GM12892 (cell line): ENCODE results near the gene ANKS1B.

Source experiments
- POLR2A ChIP-seq: IDR thresholded peaks from 2 replicates; pipeline ENCODE4 v1.6.1; 2011; ENCODE audit warnings: low read depth, low read length, control low read depth
- TAF1 ChIP-seq: IDR thresholded peaks from 2 replicates; pipeline ENCODE4 v1.6.1; 2011; ENCODE audit warnings: low read depth, mild to moderate bottlenecking, control low read depth, low read length, borderline replicate concordance

DNA sequence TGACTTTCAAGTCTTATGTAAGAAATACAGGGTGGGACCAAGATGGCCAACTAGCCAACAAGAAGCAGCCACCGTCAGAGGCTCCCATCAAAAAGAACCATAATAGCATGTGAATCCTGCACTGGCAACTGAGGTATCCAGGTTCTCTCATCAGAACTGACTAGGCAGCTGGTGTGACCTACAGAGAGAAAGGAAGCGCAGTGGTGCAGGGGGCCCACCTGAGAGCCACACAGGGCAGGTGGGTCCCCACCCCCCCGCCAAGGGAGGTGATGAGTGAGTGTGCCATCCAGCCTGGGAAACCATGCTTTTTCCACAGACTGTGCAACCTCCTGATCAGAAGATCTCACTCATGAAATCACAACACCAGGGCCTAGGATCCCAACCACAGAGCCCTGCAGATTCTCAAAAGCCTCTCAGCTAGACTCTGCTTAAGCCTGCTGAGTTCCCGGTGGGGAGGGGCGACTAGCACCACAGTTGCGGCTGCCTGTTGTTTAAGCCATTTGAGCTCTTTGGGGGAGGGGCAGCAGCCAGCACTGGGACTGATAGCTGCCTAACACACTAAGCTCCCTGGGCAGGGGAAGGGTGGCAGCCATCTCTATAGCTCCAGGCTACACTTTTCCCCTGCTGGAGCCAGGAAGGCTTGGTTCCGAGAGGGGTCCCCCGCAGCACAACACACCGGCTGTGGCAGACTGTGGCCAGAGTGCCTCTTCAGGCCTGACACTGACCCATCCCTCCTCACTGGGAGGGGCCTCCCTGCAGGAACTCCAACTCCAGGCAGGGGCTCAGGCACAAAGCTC is 261.8 kb downstream of the ANKS1B start:
- TF ChIP-seq TAF1 (no peak), POLR2A (no peak)
